ENCODE data around the gene VEPH1. TPM values are rescaled to one million over a fixed set of nuclear protein-coding genes. Genes with fewer than 3 reads are reported as not detected.

The VEPH1 gene
- total RNA-seq, 1 donor from 2014 or later, result 2.7 TPM

- DNase-seq (ENCODE audit: extremely low spot score in 2 of 2), result no peak
- peaks cover 6% of the 10 kb centered on the region for H3K4me1 ChIP-seq
- H3K4me3 ChIP-seq, result no peak overlapping the region
- TF ChIP-seq CTCF (IDR thresholded peaks at IDR 0.05) (no peak), POLR2AphosphoS5 (IDR thresholded peaks at IDR 0.05; ENCODE audit: insufficient read depth in 1 of 2, low read depth in 1 of 2) (no peak), POLR2A (IDR thresholded peaks at IDR 0.05) (no peak)
- H3K27ac ChIP-seq, result no peak overlapping the region
- H3K36me3 ChIP-seq, result no peaks in the 10 kb centered on the region
- H3K9me3 ChIP-seq, result no peaks in the 10 kb centered on the region
- intact Hi-C loops (cut with DNase I), result no loop called here
- no peaks in the 10 kb centered on the region for H3K27me3 ChIP-seq
These were observed 217.2 kb downstream of the VEPH1 start for GRCh38 chr3:157285966-157286365.

GRCh38 chr3:157285141-157285540 lies 218.1 kb downstream of the VEPH1 start:
- H3K27ac ChIP-seq, result no peak overlapping the region
- TF ChIP-seq CTCF (IDR thresholded peaks at IDR 0.05) (no peak), POLR2AphosphoS5 (IDR thresholded peaks at IDR 0.05; ENCODE audit: insufficient read depth in 1 of 2, low read depth in 1 of 2) (no peak), POLR2A (IDR thresholded peaks at IDR 0.05) (no peak)
- H3K27me3 ChIP-seq, result no peaks in the 10 kb centered on the region
- no peaks in the 10 kb centered on the region for H3K9me3 ChIP-seq
- H3K4me1 ChIP-seq, result peaks cover 1% of the 10 kb centered on the region
- intact Hi-C loops (cut with DNase I), result no loop called here
- no peak for DNase-seq (ENCODE audit: extremely low spot score in 2 of 2)
- H3K4me3 ChIP-seq, result no peak overlapping the region
- no peaks in the 10 kb centered on the region for H3K36me3 ChIP-seq

- intact Hi-C loops (cut with DNase I), result no loop called here
- no peaks in the 10 kb centered on the region for H3K9me3 ChIP-seq
- no peaks in the 10 kb centered on the region for H3K36me3 ChIP-seq
- no peaks in the 10 kb centered on the region for H3K27me3 ChIP-seq
- H3K27ac ChIP-seq, result no peak overlapping the region
- no peak for TF ChIP-seq POLR2AphosphoS5 (IDR thresholded peaks at IDR 0.05; ENCODE audit: insufficient read depth in 1 of 2, low read depth in 1 of 2)
- TF ChIP-seq CTCF (IDR thresholded peaks at IDR 0.05), result no peak
- TF ChIP-seq POLR2A (IDR thresholded peaks at IDR 0.05), result no peak
- H3K4me3 ChIP-seq, result no peak overlapping the region
- no peak for DNase-seq (ENCODE audit: extremely low spot score in 2 of 2)
- no peaks in the 10 kb centered on the region for H3K4me1 ChIP-seq
These were observed 218.5 kb downstream of the VEPH1 start for GRCh38 chr3:157284688-157285087.

- Histone ChIP-seq H3K4me1 (no peaks in the 10 kb centered on the region), H3K4me3 (no peak overlapping the region), H3K36me3 (no peaks in the 10 kb centered on the region), H3K27ac (no peak overlapping the region), H3K9me3 (no peaks in the 10 kb centered on the region), H3K27me3 (no peaks in the 10 kb centered on the region)
- DNase-seq (ENCODE audit: extremely low spot score in 2 of 2), result no peak
- TF ChIP-seq POLR2A (IDR thresholded peaks at IDR 0.05), result no peak
- peak; percentile 15 to 21 for TF ChIP-seq POLR2AphosphoS5 (IDR thresholded peaks at IDR 0.05; ENCODE audit: insufficient read depth in 1 of 2, low read depth in 1 of 2)
- intact Hi-C loops (cut with DNase I), result no loop called here
These were observed 220.7 kb downstream of the VEPH1 start for GRCh38 chr3:157282261-157283191.

- Histone ChIP-seq H3K36me3 (no peaks in the 10 kb centered on the region), H3K27ac (no peak overlapping the region)
These were observed 222.4 kb downstream of the VEPH1 start for GRCh38 chr3:157280786-157281185.

More at GRCh38 chr3:157280786-157281185, 222.4 kb downstream of the VEPH1 start:
- Histone ChIP-seq H3K9me3 (no peaks in the 10 kb centered on the region), H3K27me3 (no peaks in the 10 kb centered on the region), H3K4me3 (no peak overlapping the region), H3K4me1 (no peaks in the 10 kb centered on the region)
- no peak for DNase-seq (ENCODE audit: extremely low spot score in 2 of 2)
- intact Hi-C loops (cut with DNase I), result no loop called here
- TF ChIP-seq POLR2A (IDR thresholded peaks at IDR 0.05), result no peak
- TF ChIP-seq POLR2AphosphoS5 (IDR thresholded peaks at IDR 0.05; ENCODE audit: insufficient read depth in 1 of 2, low read depth in 1 of 2), result no peak
- no peak for TF ChIP-seq CTCF (IDR thresholded peaks at IDR 0.05)
